ENCODE measurements around the gene WDR5B.

WDR5B gene

DNA sequence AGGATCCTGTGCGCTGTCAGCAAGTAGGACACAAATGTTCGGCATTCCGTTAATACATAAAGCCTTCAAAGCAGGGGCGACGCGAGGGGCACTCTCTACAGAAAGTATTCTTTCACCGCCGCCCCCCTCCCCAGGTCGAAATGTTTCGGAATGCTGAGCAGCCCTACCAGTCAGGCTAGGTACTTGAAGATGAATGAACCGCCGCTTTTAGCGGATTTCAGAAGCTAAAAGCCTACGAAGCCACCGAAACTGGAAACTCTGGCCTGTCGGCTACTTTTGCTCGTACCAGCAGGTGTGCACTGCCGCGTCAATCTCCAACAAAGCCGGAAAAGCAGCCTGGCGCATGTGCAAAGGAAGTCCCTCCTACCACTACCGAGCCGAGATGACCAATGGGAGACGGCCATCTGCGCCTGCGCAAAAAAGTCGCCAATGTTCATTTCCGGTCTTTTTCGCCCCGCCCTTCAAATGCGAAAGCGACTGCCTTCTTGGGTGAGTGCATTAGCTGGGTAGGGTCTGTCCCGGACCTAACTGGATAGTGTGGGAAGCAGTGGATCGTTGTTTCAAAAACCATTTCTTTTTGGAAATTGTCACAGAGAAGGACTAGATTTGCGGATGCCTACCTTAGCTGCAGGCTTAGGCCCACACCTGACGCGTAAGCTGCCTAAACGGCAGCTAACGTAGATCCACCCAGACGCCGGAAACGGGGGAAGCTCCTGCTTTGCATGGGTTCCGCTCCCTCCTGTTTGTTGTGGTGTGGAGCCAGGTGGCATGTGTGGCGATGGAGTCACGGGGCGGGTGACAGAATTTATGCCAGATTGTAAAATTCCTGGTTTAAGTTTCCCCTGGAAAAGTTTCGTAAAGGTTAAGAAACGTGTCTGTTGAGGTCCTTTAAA is at the start of gene WDR5B:
Gene WDR5B (minus strand): TSS at position 301 of the 893 bp plus-strand sequence. CDS start 534 bp downstream, outside the sequence.
- peak within 1 kb of the TSS; percentile 90 for H3K4me3 ChIP-seq (replicated peaks; ENCODE audit: low read depth, low read length)
- peak; percentile 95 for DNase-seq (ENCODE audit: extremely low read depth, low read depth)
- TF ChIP-seq, protein P1, sequence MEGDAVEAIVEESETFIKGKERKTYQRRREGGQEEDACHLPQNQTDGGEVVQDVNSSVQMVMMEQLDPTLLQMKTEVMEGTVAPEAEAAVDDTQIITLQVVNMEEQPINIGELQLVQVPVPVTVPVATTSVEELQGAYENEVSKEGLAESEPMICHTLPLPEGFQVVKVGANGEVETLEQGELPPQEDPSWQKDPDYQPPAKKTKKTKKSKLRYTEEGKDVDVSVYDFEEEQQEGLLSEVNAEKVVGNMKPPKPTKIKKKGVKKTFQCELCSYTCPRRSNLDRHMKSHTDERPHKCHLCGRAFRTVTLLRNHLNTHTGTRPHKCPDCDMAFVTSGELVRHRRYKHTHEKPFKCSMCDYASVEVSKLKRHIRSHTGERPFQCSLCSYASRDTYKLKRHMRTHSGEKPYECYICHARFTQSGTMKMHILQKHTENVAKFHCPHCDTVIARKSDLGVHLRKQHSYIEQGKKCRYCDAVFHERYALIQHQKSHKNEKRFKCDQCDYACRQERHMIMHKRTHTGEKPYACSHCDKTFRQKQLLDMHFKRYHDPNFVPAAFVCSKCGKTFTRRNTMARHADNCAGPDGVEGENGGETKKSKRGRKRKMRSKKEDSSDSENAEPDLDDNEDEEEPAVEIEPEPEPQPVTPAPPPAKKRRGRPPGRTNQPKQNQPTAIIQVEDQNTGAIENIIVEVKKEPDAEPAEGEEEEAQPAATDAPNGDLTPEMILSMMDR (IDR thresholded peaks at IDR 0.05; ENCODE audit: low read depth, low read length, missing control alignments) = no peak

DNA sequence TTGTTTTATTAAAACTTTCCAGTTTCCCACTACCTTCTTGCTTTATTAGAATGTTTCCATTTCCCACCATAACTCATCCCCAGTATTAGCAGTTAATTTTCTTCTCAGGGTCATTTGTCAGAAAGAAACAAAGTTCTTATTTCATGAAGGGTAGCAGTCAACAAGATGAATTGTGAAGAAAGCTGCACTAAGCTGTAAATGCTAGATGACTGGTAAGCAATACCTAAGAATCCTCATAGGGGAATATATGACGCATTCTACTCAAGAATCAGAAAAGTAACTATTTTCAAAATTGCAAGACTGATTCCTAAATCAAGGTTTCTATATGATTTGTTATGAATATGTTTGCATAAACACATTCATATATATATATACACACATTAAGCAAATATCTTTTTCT is 48.8 kb upstream of the WDR5B start:
- TF ChIP-seq, protein P1 (IDR thresholded peaks at IDR 0.05; ENCODE audit: low read depth, low read length, missing control alignments) = no peak
- no peak for DNase-seq (ENCODE audit: extremely low read depth, low read depth)
- no peak overlapping the region for H3K4me3 ChIP-seq (replicated peaks; ENCODE audit: low read depth, low read length)

DNA sequence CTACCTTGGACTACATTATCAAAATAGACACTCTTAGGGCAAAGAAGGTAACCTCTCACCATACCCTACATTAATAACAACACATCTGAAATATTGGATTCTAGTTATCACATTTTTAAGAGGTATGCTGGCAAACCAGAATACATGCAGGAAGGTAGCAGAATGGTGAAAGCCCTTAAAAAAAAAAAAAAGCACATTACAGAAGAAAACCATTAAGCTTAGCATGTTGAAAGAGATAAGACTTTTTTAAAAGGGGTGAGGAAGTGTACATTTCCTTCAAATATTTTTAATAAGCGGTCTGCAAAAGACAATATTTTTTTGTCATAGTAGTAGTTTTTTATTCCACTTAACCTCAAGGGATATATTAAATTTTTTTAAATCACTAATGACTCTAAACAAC is 46.5 kb upstream of the WDR5B start:
- DNase-seq (ENCODE audit: extremely low read depth, low read depth) = no peak
- TF ChIP-seq, protein P1 (IDR thresholded peaks at IDR 0.05; ENCODE audit: low read depth, low read length, missing control alignments) = no peak

DNA sequence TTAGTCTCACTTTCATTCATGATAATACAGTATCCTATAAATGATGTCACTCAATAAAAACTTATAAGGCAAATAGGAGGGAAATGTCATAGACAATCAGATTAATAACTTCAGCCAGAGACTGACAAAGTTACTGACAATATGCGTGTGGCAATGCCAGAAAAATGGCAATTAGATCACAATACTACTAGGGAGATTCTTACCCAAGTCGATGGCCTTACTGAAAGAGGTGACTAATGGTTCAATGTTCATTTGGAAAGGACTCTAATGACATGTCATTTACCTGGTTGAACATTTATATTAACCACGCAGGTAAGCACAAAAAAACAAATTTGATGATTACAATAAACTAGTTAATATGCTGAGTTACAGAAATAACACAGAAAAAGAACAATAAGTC is 45.9 kb upstream of the WDR5B start:
- H3K4me3 ChIP-seq (replicated peaks; ENCODE audit: low read depth, low read length) = no peak overlapping the region
- TF ChIP-seq, protein P1 (IDR thresholded peaks at IDR 0.05; ENCODE audit: low read depth, low read length, missing control alignments) = no peak
- no peak for DNase-seq (ENCODE audit: extremely low read depth, low read depth)

More for the DNA sequence above, 46.5 kb upstream of the WDR5B start:
- H3K4me3 ChIP-seq (replicated peaks; ENCODE audit: low read depth, low read length) = no peak overlapping the region

DNA sequence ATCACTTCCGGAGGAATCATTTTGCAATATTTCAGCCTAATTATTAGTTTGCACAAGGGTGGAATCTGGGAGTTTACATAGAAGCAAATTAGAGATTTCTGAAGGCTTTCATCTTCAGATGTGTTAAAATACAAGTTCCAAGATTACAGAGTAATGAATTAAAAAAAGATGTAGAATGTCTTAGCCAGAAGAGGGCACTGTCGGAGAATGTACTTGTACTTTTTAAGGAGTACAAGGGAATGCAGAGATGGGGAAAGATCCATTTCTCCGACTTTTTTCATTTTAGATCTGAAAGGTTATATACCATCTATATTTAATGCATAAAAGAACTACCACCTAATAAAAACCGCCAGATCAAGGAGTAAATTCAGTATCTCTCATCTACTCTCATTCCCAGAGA is 43.1 kb upstream of the WDR5B start:
- H3K4me3 ChIP-seq (replicated peaks; ENCODE audit: low read depth, low read length) = no peak overlapping the region
- DNase-seq (ENCODE audit: extremely low read depth, low read depth) = peak; percentile 29
- TF ChIP-seq, protein P1 (IDR thresholded peaks at IDR 0.05; ENCODE audit: low read depth, low read length, missing control alignments) = peak; percentile 27

DNA sequence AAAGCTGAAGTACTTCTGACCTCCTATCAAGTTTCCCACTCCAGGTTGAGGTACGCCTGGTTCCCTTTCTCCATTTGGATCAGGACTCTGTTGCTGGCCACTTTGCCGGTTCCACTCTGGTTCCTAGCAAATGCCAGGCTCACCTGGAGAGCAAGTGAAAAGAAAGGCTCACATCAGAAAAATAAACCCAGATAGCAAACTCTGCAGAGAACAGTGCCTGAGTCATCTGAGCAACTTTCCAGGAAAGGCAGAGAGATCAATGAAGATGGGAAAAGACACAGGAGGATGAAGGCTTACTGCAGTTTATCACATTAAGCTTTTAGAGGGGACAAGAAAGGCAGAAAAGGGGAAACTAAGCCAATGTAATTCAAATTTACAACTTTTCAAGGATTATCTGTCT is 41.8 kb upstream of the WDR5B start:
- DNase-seq (ENCODE audit: extremely low read depth, low read depth) = no peak
- TF ChIP-seq, protein P1 (IDR thresholded peaks at IDR 0.05; ENCODE audit: low read depth, low read length, missing control alignments) = no peak

More for the DNA sequence above, 41.8 kb upstream of the WDR5B start:
- no peak overlapping the region for H3K4me3 ChIP-seq (replicated peaks; ENCODE audit: low read depth, low read length)

Data from HFF-Myc (cell line).